ENCODE data around the gene CDC23. TPM values are rescaled to one million over a fixed set of nuclear protein-coding genes. Genes with fewer than 3 reads are reported as not detected.

Gene CDC23
- polyA plus RNA-seq, 3 donors, result 7.8 to 15.9 (median 12.8) TPM

GRCh38 chr5:138238034-138238433 lies 24.9 kb upstream of the CDC23 start:
- Histone ChIP-seq H3K4me1 (ENCODE audit: control insufficient read depth in 1 of 2, insufficient read depth in 2 of 2, low read length in 2 of 2) (peaks cover 16 to 19% of the 10 kb centered on the region in 2 donors), H3K27ac (ENCODE audit: low read depth in 1 of 2, low read length in 2 of 2) (no peak overlapping the region), H3K9ac (ENCODE audit: insufficient read depth, low read length, poor library complexity, severe bottlenecking) (no peak overlapping the region), H3K4me2 (replicated peaks; ENCODE audit: extremely low read depth, low read length, poor library complexity, severe bottlenecking) (no peak overlapping the region), H3K4me3 (replicated peaks in 1 of 3; ENCODE audit: low read depth in 2 of 3, low read length in 3 of 3) (no peak overlapping the region), H4K20me1 (ENCODE audit: insufficient read depth, low read length) (no peaks in the 10 kb centered on the region), H3K79me2 (ENCODE audit: insufficient read depth, low read length) (no peaks in the 10 kb centered on the region), H3K27me3 (ENCODE audit: control insufficient read depth in 2 of 2, insufficient read depth in 2 of 2, low read length in 2 of 2) (peaks cover 2 to 19% of the 10 kb centered on the region in 2 donors), H3K9me3 (replicated peaks in 1 of 2; ENCODE audit: control insufficient read depth in 1 of 2, insufficient read depth in 1 of 2, low read length in 2 of 2) (no peaks in the 10 kb centered on the region), H2AFZ (ENCODE audit: insufficient read depth, low read depth, low read length, poor library complexity, severe bottlenecking) (no peak overlapping the region), H3K36me3 (replicated peaks in 1 of 2; ENCODE audit: control insufficient read depth in 1 of 2, insufficient read depth in 2 of 2, low read length in 2 of 2) (no peaks in the 10 kb centered on the region)
- Mint-ChIP-seq H3K27ac (no peak overlapping the region), H3K27me3 (ENCODE audit: low read depth in 3 of 3) (peaks cover 13 to 32% (median 19%) of the 10 kb centered on the region in 3 donors), H3K4me1 (peaks cover 18% of the 10 kb centered on the region), H3K4me3 (no peak overlapping the region), H3K9me3 (no peaks in the 10 kb centered on the region), H3K36me3 (no peaks in the 10 kb centered on the region)
- no peak for TF ChIP-seq CTCF (IDR thresholded peaks at IDR 0.05)
- intact Hi-C loops (cut with micrococcal nuclease), result no loop called here
- DNase-seq, result no peak
- whole genome bisulfite sequencing (ENCODE audit: insufficient coverage), result no CpG with 5 or more reads among the region's 1 CpG

- Histone ChIP-seq H3K9ac (ENCODE audit: insufficient read depth, low read length, poor library complexity, severe bottlenecking) (no peak overlapping the region), H3K27me3 (ENCODE audit: control insufficient read depth in 2 of 2, insufficient read depth in 2 of 2, low read length in 2 of 2) (no peaks in the 10 kb centered on the region), H3K79me2 (ENCODE audit: insufficient read depth, low read length) (no peaks in the 10 kb centered on the region), H3K4me1 (ENCODE audit: control insufficient read depth in 1 of 2, insufficient read depth in 2 of 2, low read length in 2 of 2) (no peaks in the 10 kb centered on the region), H3K27ac (ENCODE audit: low read depth in 1 of 2, low read length in 2 of 2) (no peak overlapping the region), H3K36me3 (replicated peaks in 1 of 2; ENCODE audit: control insufficient read depth in 1 of 2, insufficient read depth in 2 of 2, low read length in 2 of 2) (no peaks in the 10 kb centered on the region), H4K20me1 (ENCODE audit: insufficient read depth, low read length) (no peaks in the 10 kb centered on the region), H3K4me3 (replicated peaks in 1 of 3; ENCODE audit: low read depth in 2 of 3, low read length in 3 of 3) (no peak overlapping the region), H3K4me2 (replicated peaks; ENCODE audit: extremely low read depth, low read length, poor library complexity, severe bottlenecking) (no peak overlapping the region), H3K9me3 (replicated peaks in 1 of 2; ENCODE audit: control insufficient read depth in 1 of 2, insufficient read depth in 1 of 2, low read length in 2 of 2) (no peaks in the 10 kb centered on the region), H2AFZ (ENCODE audit: insufficient read depth, low read depth, low read length, poor library complexity, severe bottlenecking) (no peak overlapping the region)
- no peak for DNase-seq
- Mint-ChIP-seq H3K36me3 (no peaks in the 10 kb centered on the region), H3K27ac (no peak overlapping the region), H3K27me3 (ENCODE audit: low read depth in 3 of 3) (peaks cover 0 to 10% (median 3%) of the 10 kb centered on the region in 3 donors), H3K4me3 (no peak overlapping the region), H3K4me1 (peaks cover 6% of the 10 kb centered on the region), H3K9me3 (no peaks in the 10 kb centered on the region)
- intact Hi-C loops (cut with micrococcal nuclease), result no loop called here
- no peak for TF ChIP-seq CTCF (IDR thresholded peaks at IDR 0.05)
- WGBS (ENCODE audit: insufficient coverage), result 80% methylated on average over 1 of the region's 2 CpGs
Observed at GRCh38 chr5:138234651-138235050, 21.5 kb upstream of the CDC23 start.
